Endothelial cell of umbilical vein (primary cell): ENCODE results near the gene CCDC126. TPM values are rescaled to one million over a fixed set of nuclear protein-coding genes. Genes with fewer than 3 reads are reported as not detected.

Experiments used
- BruUV-seq: library from RNA; stranded (reverse); fragments of 400-500 nt; replicated peaks from 2 replicates; lab custom pipeline; 2021; lab: Mats Ljungman, UMichigan
- CTCF ChIA-PET: fragments of 300-600, 350-600 bp; sonication (Branson Sonifier 250); formaldehyde crosslinking; loops from one replicate; lab custom pipeline; 2021; ENCODE audit warnings: antibody characterized with exemption, inconsistent platforms; lab: Charles Lee
- POLR2A ChIA-PET: fragments of 300-600, 350-600 bp; sonication (Branson Sonifier 250); formaldehyde crosslinking; loops from one replicate; lab custom pipeline; 2021; ENCODE audit warnings: antibody characterized with exemption, inconsistent platforms; lab: Charles Lee
- DNase-seq: peaks from one replicate; pipeline ENCODE4 v3.0.0-alpha.2; 2011; ENCODE audit warnings: low read depth, low spot score
- FAIRE-seq: peaks from 2 replicates; lab custom pipeline; 2011; peaks lifted over from hg19 to GRCh38; lab: Jason Lieb, UNC
- H2AFZ ChIP-seq: 2 replicates; pipeline ENCODE4 v1.6.0; 2012; ENCODE audit warnings: low read depth, low read length, control low read depth, inconsistent platforms
- H3K27ac ChIP-seq: 2 replicates; pipeline ENCODE4 v1.5.1; 2011; ENCODE audit warnings: low read depth, mild to moderate bottlenecking, control low read depth, low read length, moderate library complexity; ENCODE audit not compliant: insufficient read depth
- H3K27me3 ChIP-seq, 2 experiments: 2 replicates each; pipeline versions ENCODE4 v1.6.0 to v1.6.1; 2011; ENCODE audit warnings: low read length in 2 of 2, mixed read lengths in 1 of 2; ENCODE audit not compliant: control insufficient read depth in 2 of 2, insufficient read depth in 2 of 2
- H3K36me3 ChIP-seq, 2 experiments: 2 replicates in 1 of 2; 3 replicates in 1 of 2; pipeline ENCODE4 v1.5.1; 2011; ENCODE audit warnings: low read length in 2 of 2, mild to moderate bottlenecking in 1 of 2, moderate library complexity in 1 of 2; ENCODE audit not compliant: control insufficient read depth in 2 of 2, insufficient read depth in 2 of 2; ENCODE audit errors: extremely low read depth in 1 of 2
- H3K4me1 ChIP-seq: 3 replicates; pipeline ENCODE4 v1.5.1; 2011; ENCODE audit warnings: mild to moderate bottlenecking, low read length; ENCODE audit not compliant: control insufficient read depth, insufficient read depth; ENCODE audit errors: extremely low read depth
- H3K4me2 ChIP-seq: 2 replicates; pipeline ENCODE4 v1.6.1; 2011; ENCODE audit warnings: low read length, control low read depth, mixed read lengths; ENCODE audit not compliant: insufficient read depth
- H3K4me3 ChIP-seq, 3 experiments: fragments of 200-600 bp in 1 of 3; sonication (generic), shearing (Covaris generic) in 1 of 3; replicated peaks in 1 of 3; 2 replicates each; pipeline ENCODE4 v1.5.1; 2011 to 2016; ENCODE audit warnings: control low read depth in 3 of 3, low read length in 3 of 3, mild to moderate bottlenecking in 2 of 3, inconsistent platforms in 1 of 3, low read depth in 1 of 3, moderate library complexity in 1 of 3; ENCODE audit not compliant: insufficient read depth in 1 of 3
- H3K79me2 ChIP-seq: 2 replicates; pipeline ENCODE4 v1.6.0; 2012; ENCODE audit warnings: low read length, inconsistent platforms; ENCODE audit not compliant: control insufficient read depth, insufficient read depth
- H3K9ac ChIP-seq: replicated peaks from 2 replicates; pipeline ENCODE3; 2011; ENCODE audit warnings: low read length, control low read depth; ENCODE audit not compliant: insufficient read depth; ENCODE audit errors: extremely low read depth
- H3K9me1 ChIP-seq: replicated peaks from 3 replicates; pipeline ENCODE4 v1.6.0; 2011; ENCODE audit warnings: mild to moderate bottlenecking, low read length; ENCODE audit not compliant: control insufficient read depth, insufficient read depth; ENCODE audit errors: extremely low read depth
- H3K9me3 ChIP-seq: replicated peaks from 2 replicates; pipeline ENCODE4 v1.5.1; 2012; ENCODE audit warnings: low read length, inconsistent platforms; ENCODE audit not compliant: control insufficient read depth, insufficient read depth
- H4K20me1 ChIP-seq: replicated peaks from 2 replicates; pipeline ENCODE3; 2011; ENCODE audit warnings: mild to moderate bottlenecking, low read length; ENCODE audit not compliant: control insufficient read depth, insufficient read depth; ENCODE audit errors: extremely low read depth
- CTCF ChIP-seq, 2 donors: IDR thresholded peaks; 1 replicate in 1 of 2; 2 replicates in 1 of 2; pipeline ENCODE4 v1.5.1; 2011; ENCODE audit warnings: low read length in 2 of 2, mild to moderate bottlenecking in 2 of 2, moderate library complexity in 2 of 2, control low read depth in 1 of 2, inconsistent platforms in 1 of 2, low read depth in 1 of 2; ENCODE audit not compliant: insufficient read depth in 1 of 2; ENCODE audit errors: extremely low read depth in 1 of 2
- EZH2 ChIP-seq: IDR thresholded peaks from 2 replicates; pipeline ENCODE4 v1.6.1; 2012; ENCODE audit warnings: borderline replicate concordance, low read depth, mild to moderate bottlenecking, moderate library complexity, low read length, inconsistent platforms; ENCODE audit not compliant: severe bottlenecking
- FOS ChIP-seq: IDR thresholded peaks from 2 replicates; pipeline ENCODE4 v1.6.1; 2011; ENCODE audit warnings: mild to moderate bottlenecking, low read length, moderate library complexity, borderline replicate concordance; ENCODE audit not compliant: insufficient read depth
- GATA2 ChIP-seq: IDR thresholded peaks from 2 replicates; pipeline ENCODE4 v1.7.0; 2011; ENCODE audit warnings: low read depth, mild to moderate bottlenecking, moderate library complexity, mixed read lengths, low read length; ENCODE audit not compliant: insufficient read length, insufficient read depth
- JUN ChIP-seq: IDR thresholded peaks from 2 replicates; pipeline ENCODE4 v1.6.1; 2011; ENCODE audit warnings: borderline replicate concordance, low read depth; ENCODE audit not compliant: insufficient read length, insufficient read depth
- MAX ChIP-seq: IDR thresholded peaks from 2 replicates; pipeline ENCODE4 v1.6.1; 2011; ENCODE audit not compliant: insufficient read depth, insufficient read length
- MYC ChIP-seq: IDR thresholded peaks from one replicate; pipeline ENCODE4 v1.6.1; 2011; ENCODE audit warnings: mild to moderate bottlenecking, low read depth, low read length
- POLR2A ChIP-seq: IDR thresholded peaks from 2 replicates; pipeline ENCODE4 v1.6.1; 2012; ENCODE audit warnings: low read depth, mild to moderate bottlenecking, control low read depth, low read length
- POLR2AphosphoS5 ChIP-seq: IDR thresholded peaks from 2 replicates; pipeline ENCODE4 v1.6.1; 2012; ENCODE audit warnings: low read depth, mild to moderate bottlenecking, control low read depth, low read length, moderate library complexity; ENCODE audit not compliant: insufficient read depth
- dilution Hi-C: fragments of 300-500 bp; cut with MboI; formaldehyde crosslinking; loops from one replicate; pipeline ENCODE4 v1.15.0; 2019; ENCODE audit warnings: low sequenced_read_pairs; ENCODE audit not compliant: extremely low pct_ligation_motif_present
- intact Hi-C: fragments of 100-400 bp; cut with micrococcal nuclease; formaldehyde crosslinking; loops from one replicate; pipeline ENCODE4 v1.10.0; 2022
- polyA plus RNA-seq, 4 experiments: library from polyadenylated mRNA; depleted of rRNA in 3 of 4; stranded (reverse) in 3 of 4; unstranded in 1 of 4; fragments of >200 nt; gene quantifications; 2 replicates each; pipeline versions ENCODE4 v1.2.1 to v1.2.3, GENCODE V29; 2011 to 2012; ENCODE audit warnings: missing spikeins in 1 of 4
- total RNA-seq: library from RNA; stranded (reverse); gene quantifications from 2 replicates; pipeline ENCODE4 v1.2.3, GENCODE V29; 2021

CCDC126 gene
- total and polyA plus RNA-seq, 2 donors (not counting 3 experiments of a cell fraction or from before 2014, with no cell fraction given): 4.9 to 8.6 TPM

- H3K36me3 ChIP-seq: no peaks in the 10 kb centered on the region
- TF ChIP-seq JUN: no peak
- TF ChIP-seq GATA2: no peak
- TF ChIP-seq EZH2: no peak
- no peak for TF ChIP-seq MYC
- no peak for TF ChIP-seq MAX
- no peak for TF ChIP-seq POLR2AphosphoS5
- no peak for TF ChIP-seq POLR2A
- TF ChIP-seq CTCF (IDR thresholded peaks at IDR 0.05; ENCODE audit: extremely low read depth in 1 of 2, insufficient read depth in 1 of 2, low read depth in 1 of 2, low read length in 2 of 2): no peak
- no peak for TF ChIP-seq FOS
- no peak overlapping the region for H3K4me3 ChIP-seq
- H3K9me1 ChIP-seq: no peaks in the 10 kb centered on the region
- H3K27me3 ChIP-seq: no peaks in the 10 kb centered on the region
- ChIA-PET CTCF (interaction anchor here (2.1 kb wide), 1 partner anchor 70 kb away, joined by 5 read pairs; no protein-coding TSS in a partner anchor), POLR2A (no interaction called here)
- H3K79me2 ChIP-seq: no peaks in the 10 kb centered on the region
- DNase-seq (no peak), FAIRE-seq (peak; percentile 8)
- no peak overlapping the region for H3K9ac ChIP-seq
- no peak overlapping the region for H3K4me2 ChIP-seq
- intact Hi-C loops: no loop called here
- dilution Hi-C loops: no loop called here
- no peaks in the 10 kb centered on the region for H3K9me3 ChIP-seq
- no TSS peak for BruUV-seq
- no peak overlapping the region for H2AFZ ChIP-seq
- no peak overlapping the region for H3K27ac ChIP-seq
- H4K20me1 ChIP-seq: no peaks in the 10 kb centered on the region
- no peaks in the 10 kb centered on the region for H3K4me1 ChIP-seq
Observed at GRCh38 chr7:23616593-23616992, 19.4 kb downstream of the CCDC126 start.
